Keratinocyte (primary cell): ENCODE measurements around the gene PHLDA3. TPM values are rescaled to one million over a fixed set of nuclear protein-coding genes. Genes with fewer than 3 reads are reported as not detected.

Experiments used
- DNase-seq: peaks from one replicate; pipeline ENCODE4 v3.0.0-alpha.2; 2011; ENCODE audit warnings: low read depth, missing footprints, low spot score
- FAIRE-seq: peaks from 2 replicates; lab custom pipeline; 2011; peaks lifted over from hg19 to GRCh38; lab: Jason Lieb, UNC
- H2AFZ ChIP-seq: 2 replicates; pipeline ENCODE4 v1.6.0; 2012; ENCODE audit warnings: low read length, control low read depth, inconsistent platforms; ENCODE audit not compliant: control insufficient read depth
- H3K27ac ChIP-seq: 2 replicates; pipeline ENCODE4 v1.5.1; 2011; ENCODE audit warnings: low read length; ENCODE audit not compliant: control insufficient read depth, insufficient read depth
- H3K27me3 ChIP-seq: 3 replicates; pipeline ENCODE4 v1.6.0; 2011; ENCODE audit warnings: low read length; ENCODE audit not compliant: control insufficient read depth, insufficient read depth; ENCODE audit errors: extremely low read depth
- H3K36me3 ChIP-seq, 2 experiments: 2 replicates in 1 of 2; 3 replicates in 1 of 2; pipeline ENCODE4 v1.5.1; 2011; ENCODE audit warnings: low read length in 2 of 2, mild to moderate bottlenecking in 1 of 2; ENCODE audit not compliant: control insufficient read depth in 2 of 2, insufficient read depth in 2 of 2; ENCODE audit errors: extremely low read depth in 1 of 2
- H3K4me1 ChIP-seq: 3 replicates; pipeline ENCODE4 v1.5.1; 2011; ENCODE audit warnings: low read length; ENCODE audit not compliant: control insufficient read depth, insufficient read depth; ENCODE audit errors: extremely low read depth
- H3K4me2 ChIP-seq: 3 replicates; pipeline ENCODE4 v1.6.0; 2011; ENCODE audit warnings: low read depth, low read length; ENCODE audit not compliant: control insufficient read depth, insufficient read depth; ENCODE audit errors: extremely low read depth
- H3K4me3 ChIP-seq, 3 experiments: fragments of 200-600 bp in 1 of 3; sonication (generic) in 1 of 3; 2 replicates in 2 of 3; 3 replicates in 1 of 3; pipeline ENCODE4 v1.5.1; 2011 to 2016; ENCODE audit warnings: low read length in 3 of 3, mild to moderate bottlenecking in 3 of 3, control low read depth in 2 of 3, inconsistent platforms in 1 of 3, low read depth in 1 of 3, mixed read lengths in 1 of 3, mixed run types in 1 of 3, moderate library complexity in 1 of 3; ENCODE audit not compliant: control insufficient read depth in 2 of 3, insufficient read depth in 2 of 3; ENCODE audit errors: extremely low read depth in 1 of 3
- H3K79me2 ChIP-seq: 2 replicates; pipeline ENCODE4 v1.6.0; 2012; ENCODE audit warnings: low read length; ENCODE audit not compliant: control insufficient read depth, insufficient read depth
- H3K9ac ChIP-seq: 3 replicates; pipeline ENCODE4 v1.6.0; 2011; ENCODE audit warnings: low read length; ENCODE audit not compliant: control insufficient read depth, insufficient read depth; ENCODE audit errors: extremely low read depth
- H3K9me1 ChIP-seq: 3 replicates; pipeline ENCODE4 v1.6.0; 2011; ENCODE audit warnings: low read length; ENCODE audit not compliant: control insufficient read depth, insufficient read depth; ENCODE audit errors: extremely low read depth
- H3K9me3 ChIP-seq: 2 replicates; pipeline ENCODE4 v1.5.1; 2012; ENCODE audit warnings: low read depth, low read length; ENCODE audit not compliant: control insufficient read depth
- H4K20me1 ChIP-seq: 3 replicates; pipeline ENCODE4 v1.6.0; 2011; ENCODE audit warnings: low read length; ENCODE audit not compliant: control insufficient read depth, insufficient read depth; ENCODE audit errors: extremely low read depth
- CTCF ChIP-seq, 3 experiments: IDR thresholded peaks in 1 of 3; conservative IDR thresholded peaks in 1 of 3; optimal IDR thresholded peaks in 1 of 3; 2 replicates in 2 of 3; 3 replicates in 1 of 3; pipeline versions ENCODE3 to v1.5.1; 2011; ENCODE audit warnings: low read length in 3 of 3, mild to moderate bottlenecking in 3 of 3, moderate library complexity in 2 of 3, control low read depth in 1 of 3, inconsistent platforms in 1 of 3; ENCODE audit not compliant: insufficient read depth in 2 of 3; ENCODE audit errors: extremely low read depth in 1 of 3
- EZH2 ChIP-seq: IDR thresholded peaks from one replicate; pipeline ENCODE4 v1.6.1; 2012; ENCODE audit warnings: inconsistent platforms, mild to moderate bottlenecking, low read length, moderate library complexity
- dilution Hi-C: fragments of 300-500 bp; cut with MboI; formaldehyde crosslinking; loops from one replicate; pipeline ENCODE4 v1.7.0; 2020; ENCODE audit warnings: low sequenced_read_pairs; ENCODE audit not compliant: extremely low pct_ligation_motif_present
- polyA plus RNA-seq, 5 experiments: library from polyadenylated mRNA; depleted of rRNA in 3 of 5; stranded (reverse) in 3 of 5; stranded (forward) in 1 of 5; unstranded in 1 of 5; fragments of >200 nt; gene quantifications; 1 replicate in 1 of 5; 2 replicates in 3 of 5; 3 replicates in 1 of 5; pipeline versions ENCODE4 v1.2.1 to v1.2.3, GENCODE V29; 2011 to 2012; ENCODE audit warnings: missing spikeins in 2 of 5, low read depth in 1 of 5, low replicate concordance in 1 of 5

PHLDA3 gene
- polyA plus RNA-seq, 1 donor (not counting 4 experiments of a cell fraction or from before 2014, with no cell fraction given) = 48.2 TPM

DNA sequence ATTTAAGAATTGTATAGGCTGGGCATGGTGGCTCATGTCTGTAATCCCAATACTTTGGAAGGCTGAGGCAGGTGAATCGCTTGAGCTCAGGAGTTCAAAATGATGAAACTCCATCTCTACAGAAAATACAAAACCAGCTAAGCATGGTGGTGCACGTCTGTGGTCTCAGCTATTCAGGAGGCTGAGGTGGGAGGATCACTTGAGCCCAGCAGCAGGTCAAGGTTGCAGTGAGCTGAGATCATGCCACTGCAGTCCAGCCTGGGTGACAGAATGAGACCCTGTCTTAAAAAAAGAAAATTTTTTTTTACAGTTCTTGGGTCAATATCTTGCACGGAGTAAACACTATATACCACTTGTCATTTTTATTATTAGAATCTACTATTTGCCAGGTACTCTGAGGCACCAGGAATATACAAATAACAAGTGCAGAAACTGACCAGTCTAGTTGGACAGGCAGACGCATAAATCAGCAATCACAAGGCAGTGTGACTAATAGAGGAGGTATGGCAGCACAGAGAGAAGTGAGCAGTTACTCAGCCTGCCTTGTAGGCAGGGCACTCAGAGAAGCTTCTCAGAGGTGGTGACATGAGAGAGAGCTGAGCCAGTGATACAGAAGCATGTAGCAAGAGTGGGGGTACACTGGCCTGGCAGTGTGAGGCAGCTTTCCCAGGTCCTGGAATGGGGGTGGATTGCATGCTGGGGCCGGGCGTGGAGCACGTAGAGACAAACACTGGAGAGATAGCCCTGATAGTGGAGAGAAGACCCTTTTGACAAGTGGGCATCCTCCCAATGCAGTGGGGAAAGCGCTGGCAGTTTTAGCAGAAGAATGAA, 8.0 kb downstream of the PHLDA3 start:
- dilution Hi-C loops = no loop called here
- H3K4me1 ChIP-seq = peaks cover 61% of the 10 kb centered on the region
- H3K4me2 ChIP-seq = peak overlapping the region; percentile 92
- H3K9me1 ChIP-seq = no peaks in the 10 kb centered on the region
- H3K27ac ChIP-seq = peak overlapping the region; percentile 99
- H3K9ac ChIP-seq = peak overlapping the region; percentile 90
- peaks cover 12 to 14% of the 10 kb centered on the region in 2 experiments for H3K36me3 ChIP-seq
- no peak for TF ChIP-seq EZH2
- TF ChIP-seq CTCF (optimal IDR thresholded peaks at IDR 0.05 in 1 of 3, IDR thresholded peaks at IDR 0.05 in 1 of 3, conservative IDR thresholded peaks at IDR 0.05 in 1 of 3; ENCODE audit: extremely low read depth in 1 of 3, insufficient read depth in 2 of 3, low read length in 3 of 3) = no peak
- H4K20me1 ChIP-seq = peaks cover 4% of the 10 kb centered on the region
- no peaks in the 10 kb centered on the region for H3K27me3 ChIP-seq
- H2AFZ ChIP-seq = no peak overlapping the region
- FAIRE-seq = peak; percentile 99
- peak; percentile 96 for DNase-seq
- no peaks in the 10 kb centered on the region for H3K9me3 ChIP-seq
- peak overlapping the region in 2 of 3 experiments; percentile 22 to 33 for H3K4me3 ChIP-seq
- H3K79me2 ChIP-seq = peaks cover 13% of the 10 kb centered on the region

- H3K79me2 ChIP-seq = peaks cover 2% of the 10 kb centered on the region
- H3K27ac ChIP-seq = peak overlapping the region; percentile 99
- dilution Hi-C loops = no loop called here
- H3K4me2 ChIP-seq = no peak overlapping the region
- H3K36me3 ChIP-seq = peaks cover 0 to 4% of the 10 kb centered on the region in 2 experiments
- no peaks in the 10 kb centered on the region for H3K27me3 ChIP-seq
- no peaks in the 10 kb centered on the region for H3K9me1 ChIP-seq
- H2AFZ ChIP-seq = no peak overlapping the region
- TF ChIP-seq EZH2 = no peak
- TF ChIP-seq CTCF (optimal IDR thresholded peaks at IDR 0.05 in 1 of 3, IDR thresholded peaks at IDR 0.05 in 1 of 3, conservative IDR thresholded peaks at IDR 0.05 in 1 of 3; ENCODE audit: extremely low read depth in 1 of 3, insufficient read depth in 2 of 3, low read length in 3 of 3) = no peak
- FAIRE-seq = no peak
- peaks cover 59% of the 10 kb centered on the region for H3K4me1 ChIP-seq
- H3K9ac ChIP-seq = no peak overlapping the region
- H4K20me1 ChIP-seq = no peaks in the 10 kb centered on the region
- DNase-seq = no peak
- H3K4me3 ChIP-seq = no peak overlapping the region
- no peaks in the 10 kb centered on the region for H3K9me3 ChIP-seq
Observed at GRCh38 chr1:201459775-201460174, 9.2 kb downstream of the PHLDA3 start.
